ENCODE measurements around the gene EIF4B. TPM values are rescaled to one million over a fixed set of nuclear protein-coding genes. Genes with fewer than 3 reads are reported as not detected.

EIF4B gene
- total RNA-seq, 3 donors from 2014 or later (not counting 1 experiment from before 2014, with no cell fraction given), result 505 to 537 (median 518) TPM

- TF ChIP-seq CTCF (IDR thresholded peaks at IDR 0.05), result peak; percentile 98
- H3K4me1 ChIP-seq (ENCODE audit: control insufficient read depth, insufficient read depth, low read length), result peaks cover 4% of the 10 kb centered on the region
- intact Hi-C loops (cut with micrococcal nuclease), result loop anchor here (1.0 to 2.0 kb wide), 4 partner anchors 96 to 824 kb away; no protein-coding TSS in a partner anchor
- Mint-ChIP-seq H3K36me3 (no peaks in the 10 kb centered on the region), H3K4me3 (no peak overlapping the region), H3K4me1 (peaks cover 0 to 7% of the 10 kb centered on the region in 2 donors), H3K9me3 (no peaks in the 10 kb centered on the region), H3K27me3 (ENCODE audit: low read depth in 2 of 2) (peaks cover 28 to 33% of the 10 kb centered on the region in 2 donors), H3K27ac (no peak overlapping the region)
- no peaks in the 10 kb centered on the region for H3K36me3 ChIP-seq (ENCODE audit: control insufficient read depth, insufficient read depth, low read length)
- ATAC-seq (peak; percentile 94 to 99 (median 98)), DNase-seq (peak; percentile 65 to 92)
- no peaks in the 10 kb centered on the region for H3K9me3 ChIP-seq (ENCODE audit: control insufficient read depth, insufficient read depth, low read length)
- no peak overlapping the region for H3K27ac ChIP-seq (ENCODE audit: low read length)
- peaks cover 5% of the 10 kb centered on the region for H3K27me3 ChIP-seq (ENCODE audit: control insufficient read depth, insufficient read depth, low read length)
- no peak overlapping the region for H3K4me3 ChIP-seq (ENCODE audit: low read length)
- WGBS (ENCODE audit: insufficient coverage), result 39% methylated on average over 12 of the region's 13 CpGs
These were observed 25.4 kb upstream of the EIF4B start for GRCh38 chr12:52980650-52981423.

- Mint-ChIP-seq H3K4me3 (no peak overlapping the region), H3K36me3 (no peaks in the 10 kb centered on the region), H3K9me3 (no peaks in the 10 kb centered on the region), H3K27me3 (ENCODE audit: low read depth in 2 of 2) (peaks cover 9 to 11% of the 10 kb centered on the region in 2 donors), H3K4me1 (peaks cover 0 to 7% of the 10 kb centered on the region in 2 donors), H3K27ac (no peak overlapping the region)
- no peaks in the 10 kb centered on the region for H3K9me3 ChIP-seq (ENCODE audit: control insufficient read depth, insufficient read depth, low read length)
- H3K4me1 ChIP-seq (ENCODE audit: control insufficient read depth, insufficient read depth, low read length), result peaks cover 4% of the 10 kb centered on the region
- TF ChIP-seq CTCF (IDR thresholded peaks at IDR 0.05), result no peak
- DNase-seq, result no peak
- no peak overlapping the region for H3K4me3 ChIP-seq (ENCODE audit: low read length)
- H3K36me3 ChIP-seq (ENCODE audit: control insufficient read depth, insufficient read depth, low read length), result no peaks in the 10 kb centered on the region
- H3K27me3 ChIP-seq (ENCODE audit: control insufficient read depth, insufficient read depth, low read length), result no peaks in the 10 kb centered on the region
- H3K27ac ChIP-seq (ENCODE audit: low read length), result no peak overlapping the region
- no peak for ATAC-seq
- intact Hi-C loops (cut with micrococcal nuclease), result no loop called here
- 89% methylated on average over 1 of the region's 1 CpG for WGBS (ENCODE audit: insufficient coverage)
These were observed 22.1 kb upstream of the EIF4B start for GRCh38 chr12:52984136-52984535.

- Histone ChIP-seq H3K36me3 (ENCODE audit: control insufficient read depth, insufficient read depth, low read length) (no peaks in the 10 kb centered on the region), H3K27ac (ENCODE audit: low read length) (no peak overlapping the region), H3K27me3 (ENCODE audit: control insufficient read depth, insufficient read depth, low read length) (no peaks in the 10 kb centered on the region), H3K4me3 (ENCODE audit: low read length) (no peak overlapping the region), H3K9me3 (ENCODE audit: control insufficient read depth, insufficient read depth, low read length) (no peaks in the 10 kb centered on the region), H3K4me1 (ENCODE audit: control insufficient read depth, insufficient read depth, low read length) (no peaks in the 10 kb centered on the region)
- ATAC-seq (no peak), DNase-seq (no peak)
- TF ChIP-seq CTCF (IDR thresholded peaks at IDR 0.05), result no peak
- Mint-ChIP-seq H3K4me3 (no peak overlapping the region), H3K27me3 (ENCODE audit: low read depth in 2 of 2) (no peaks in the 10 kb centered on the region), H3K4me1 (no peaks in the 10 kb centered on the region), H3K27ac (no peak overlapping the region), H3K9me3 (no peaks in the 10 kb centered on the region), H3K36me3 (no peaks in the 10 kb centered on the region)
- intact Hi-C loops (cut with micrococcal nuclease), result no loop called here
- 95% methylated on average over 5 of the region's 6 CpGs for WGBS (ENCODE audit: insufficient coverage)
These were observed 17.4 kb upstream of the EIF4B start for GRCh38 chr12:52988898-52989297.

Measured in natural killer cell (primary cell).